CD4-positive, alpha-beta T cell treated with Interleukin-6 for 4 hours (primary cell): ENCODE measurements around the gene AP3D1.

ENCODE experiments used
- DNase-seq: peaks from one replicate; pipeline ENCODE4 v3.0.0-alpha.2; 2020; ENCODE audit warnings: mixed read lengths

AP3D1 gene

DNA sequence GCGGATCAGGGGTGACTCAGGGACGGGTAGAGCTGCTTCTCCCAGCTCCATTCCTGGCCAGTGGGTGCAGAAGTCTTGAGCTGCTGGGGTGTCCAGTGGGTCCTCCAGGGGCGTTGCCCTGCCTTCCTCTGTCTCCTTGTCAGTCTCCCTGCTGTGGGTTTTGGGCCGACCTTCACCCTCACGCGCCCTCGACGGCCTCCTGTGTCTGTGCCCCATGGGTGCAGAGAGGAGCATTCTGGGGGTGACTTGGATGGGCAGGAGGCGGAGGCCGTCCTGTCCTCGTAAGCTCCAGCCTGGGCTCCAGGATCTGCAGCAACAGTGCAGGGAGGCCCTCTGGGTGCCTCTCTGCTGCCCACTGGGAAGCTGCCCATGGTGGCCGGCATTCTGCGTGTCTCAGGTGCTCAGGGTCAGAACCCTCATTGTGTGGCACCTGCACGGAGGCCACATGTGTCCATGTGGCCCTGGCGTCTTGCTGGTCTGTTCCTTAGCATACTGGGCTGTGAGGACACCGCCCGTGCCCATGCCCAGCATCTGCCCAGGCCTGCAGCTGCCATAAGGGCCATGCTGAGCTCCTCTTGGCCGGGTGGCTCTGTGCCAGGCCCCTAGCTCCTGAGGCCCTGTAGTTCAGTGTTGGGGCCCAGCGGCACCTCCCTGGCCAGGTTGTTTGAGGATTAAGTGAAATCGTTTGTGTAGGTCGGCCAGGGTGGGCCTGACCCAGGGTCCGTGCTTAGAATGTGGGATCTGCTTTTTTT, 29.7 kb upstream of the AP3D1 start:
- DNase-seq, result no peak

GRCh38 chr19:2180114-2180513, 28.7 kb upstream of the AP3D1 start:
- DNase-seq, result no peak

DNA sequence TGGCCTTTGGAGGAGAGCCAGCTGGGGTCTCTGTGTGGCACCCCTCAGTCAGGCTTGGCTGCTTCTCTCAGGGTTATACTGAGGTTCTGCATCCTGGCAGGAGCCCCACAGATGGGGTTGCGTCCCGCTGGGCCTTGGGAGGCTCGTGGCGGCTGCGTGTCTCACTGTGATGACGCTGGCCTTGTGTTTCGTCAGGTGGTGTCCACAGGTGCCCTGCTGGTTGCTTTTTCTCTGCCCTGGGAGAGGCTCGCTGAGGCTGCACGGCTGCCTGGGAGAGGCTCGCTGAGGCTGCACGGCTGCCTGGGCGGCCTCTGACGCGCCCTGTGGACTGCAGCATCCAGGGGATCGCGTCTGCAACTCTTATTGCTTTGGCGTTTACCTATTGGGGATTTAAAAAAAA, 27.7 kb upstream of the AP3D1 start:
- DNase-seq, result no peak

GRCh38 chr19:2176337-2176994, 25.1 kb upstream of the AP3D1 start:
- DNase-seq, result no peak

- no peak for DNase-seq
These were observed 24.4 kb upstream of the AP3D1 start for GRCh38 chr19:2175742-2176141.

DNA sequence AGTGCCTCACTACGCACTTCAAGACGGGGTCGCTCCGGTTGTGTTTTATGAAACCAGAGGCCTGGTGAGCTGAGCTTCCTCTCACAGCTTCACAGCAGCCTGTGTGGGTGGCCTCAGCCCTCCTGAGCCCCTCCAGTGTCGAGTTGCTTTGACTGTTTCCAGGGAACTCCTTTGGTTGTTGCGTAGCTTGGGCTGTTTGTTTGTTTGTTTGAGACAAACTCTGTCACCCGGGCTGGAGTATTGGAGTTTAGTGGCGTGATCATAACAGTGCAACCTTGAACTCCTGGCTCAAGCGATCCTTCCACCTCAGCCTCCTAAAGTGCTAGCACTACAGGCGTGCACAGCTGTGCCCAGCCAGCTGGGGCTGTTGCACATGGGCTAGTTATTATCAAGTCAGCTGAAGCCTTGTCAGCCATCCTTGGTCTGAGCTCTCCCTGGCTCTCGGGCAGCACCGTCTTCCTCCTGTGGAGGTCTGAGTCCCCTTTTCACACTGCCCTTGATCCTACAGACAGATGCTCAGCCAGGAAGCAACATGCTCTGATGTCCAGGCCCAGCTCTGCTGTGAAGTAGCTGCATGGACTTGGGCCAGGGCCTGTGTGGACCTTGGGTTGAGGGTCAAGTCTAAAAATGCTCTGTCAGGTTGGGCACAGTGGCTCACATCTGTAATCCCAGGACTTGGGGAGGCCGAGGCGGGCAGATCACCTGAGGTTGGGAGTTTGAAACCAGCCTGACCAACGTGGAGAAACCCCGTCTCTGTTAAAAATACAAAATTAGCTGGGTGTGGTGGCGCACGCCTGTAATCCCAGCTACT, 22.6 kb upstream of the AP3D1 start:
- no peak for DNase-seq

DNA sequence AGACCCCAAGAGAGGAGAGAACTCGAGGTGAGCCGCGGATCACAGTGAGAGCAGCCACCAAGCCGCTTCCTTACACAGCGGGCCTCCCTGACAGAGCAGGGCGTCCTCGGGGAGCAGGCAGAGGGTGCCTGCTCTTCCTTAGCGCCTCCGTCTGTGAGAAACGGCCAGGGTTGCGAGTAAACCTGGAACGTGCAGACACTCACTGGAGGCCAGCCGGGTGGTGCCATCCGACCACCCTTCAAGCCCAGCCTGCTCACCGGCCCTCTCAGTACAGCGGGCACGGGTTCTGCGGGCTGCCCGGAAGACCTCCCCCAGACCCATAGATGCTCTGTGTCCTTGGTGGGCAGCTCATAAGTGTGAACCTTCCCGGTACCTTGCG, 22.0 kb upstream of the AP3D1 start:
- no peak for DNase-seq

- DNase-seq, result peak; percentile 60
These were observed 20.2 kb upstream of the AP3D1 start for GRCh38 chr19:2171349-2172145.

GRCh38 chr19:2170987-2171348, 19.6 kb upstream of the AP3D1 start:
- DNase-seq, result no peak

- no peak for DNase-seq
These were observed 18.9 kb upstream of the AP3D1 start for GRCh38 chr19:2170219-2170618.

DNA sequence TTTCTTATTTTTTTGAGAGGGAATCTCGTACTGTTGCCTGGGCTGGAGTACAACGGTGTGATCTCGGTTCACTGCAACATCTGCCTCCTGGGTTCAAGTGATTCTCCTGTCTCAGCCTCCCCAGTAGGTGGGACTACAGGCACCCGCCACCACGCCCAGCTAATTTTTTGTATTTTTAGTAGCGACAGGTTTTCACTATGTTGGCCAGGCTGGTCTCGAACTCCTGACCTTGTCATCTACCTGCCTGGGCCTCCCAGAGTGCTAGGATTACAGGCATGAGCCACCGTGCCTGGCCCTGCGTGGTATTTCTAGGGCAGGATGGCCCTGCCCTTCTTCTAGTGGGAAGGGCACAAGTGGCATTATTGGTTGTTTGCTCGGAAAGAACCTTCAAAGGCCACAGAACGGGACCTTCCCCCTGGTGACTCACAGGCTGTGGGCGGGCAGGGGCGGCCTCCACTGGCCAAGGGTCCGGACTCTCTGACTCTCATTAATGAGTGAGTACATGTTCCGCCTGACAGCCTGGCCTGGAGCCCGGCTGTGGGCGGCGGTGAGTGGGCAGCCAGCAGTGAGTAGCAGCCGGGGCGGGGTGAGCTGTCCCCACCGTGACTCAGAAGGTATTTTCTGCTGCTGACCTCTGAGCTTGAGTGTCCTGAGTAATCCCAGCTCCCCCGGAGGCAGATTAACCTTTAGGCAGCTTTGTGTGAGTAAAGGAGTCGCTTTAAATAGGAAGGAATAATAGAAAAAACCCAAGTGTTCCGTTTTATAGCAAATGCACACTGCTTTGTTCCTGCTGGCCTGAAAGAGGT, 17.5 kb upstream of the AP3D1 start:
- DNase-seq, result peak; percentile 45

DNA sequence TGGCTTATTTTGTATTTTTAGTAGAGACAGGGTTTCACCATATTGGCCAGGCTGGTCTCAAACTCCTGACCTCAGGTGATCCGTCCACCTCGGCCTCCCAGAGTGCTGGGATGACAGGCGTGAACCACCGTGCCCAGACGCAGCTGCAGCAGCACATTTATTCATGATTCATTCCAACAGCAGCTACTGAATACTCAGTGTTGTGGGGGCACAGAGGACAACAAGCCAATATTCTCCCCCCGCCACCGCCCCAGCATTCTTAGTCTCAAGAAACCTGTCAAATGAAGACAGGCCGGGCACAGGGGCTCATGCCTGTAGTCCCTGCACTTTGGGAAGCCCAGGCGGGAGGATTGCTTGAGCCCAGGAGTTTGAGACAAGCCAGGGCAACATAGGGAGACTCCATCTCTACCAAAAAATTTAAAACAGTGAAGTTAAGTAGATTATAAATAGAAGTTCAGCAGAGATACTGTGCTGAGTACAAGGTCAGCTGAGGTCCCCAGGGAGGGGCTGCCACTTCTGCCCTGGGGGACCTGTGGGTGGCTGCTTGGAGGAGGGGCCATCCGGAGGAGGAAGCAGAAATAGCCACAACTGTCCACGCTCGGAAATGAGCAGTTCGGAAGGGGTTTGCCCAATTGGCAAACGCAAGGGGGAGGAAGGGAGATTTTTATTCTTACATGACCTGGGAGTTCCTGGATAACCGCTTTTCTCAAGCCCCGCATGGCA, 16.7 kb upstream of the AP3D1 start:
- DNase-seq, result no peak

- DNase-seq, result no peak
These were observed 15.7 kb upstream of the AP3D1 start for GRCh38 chr19:2166741-2167738.

DNA sequence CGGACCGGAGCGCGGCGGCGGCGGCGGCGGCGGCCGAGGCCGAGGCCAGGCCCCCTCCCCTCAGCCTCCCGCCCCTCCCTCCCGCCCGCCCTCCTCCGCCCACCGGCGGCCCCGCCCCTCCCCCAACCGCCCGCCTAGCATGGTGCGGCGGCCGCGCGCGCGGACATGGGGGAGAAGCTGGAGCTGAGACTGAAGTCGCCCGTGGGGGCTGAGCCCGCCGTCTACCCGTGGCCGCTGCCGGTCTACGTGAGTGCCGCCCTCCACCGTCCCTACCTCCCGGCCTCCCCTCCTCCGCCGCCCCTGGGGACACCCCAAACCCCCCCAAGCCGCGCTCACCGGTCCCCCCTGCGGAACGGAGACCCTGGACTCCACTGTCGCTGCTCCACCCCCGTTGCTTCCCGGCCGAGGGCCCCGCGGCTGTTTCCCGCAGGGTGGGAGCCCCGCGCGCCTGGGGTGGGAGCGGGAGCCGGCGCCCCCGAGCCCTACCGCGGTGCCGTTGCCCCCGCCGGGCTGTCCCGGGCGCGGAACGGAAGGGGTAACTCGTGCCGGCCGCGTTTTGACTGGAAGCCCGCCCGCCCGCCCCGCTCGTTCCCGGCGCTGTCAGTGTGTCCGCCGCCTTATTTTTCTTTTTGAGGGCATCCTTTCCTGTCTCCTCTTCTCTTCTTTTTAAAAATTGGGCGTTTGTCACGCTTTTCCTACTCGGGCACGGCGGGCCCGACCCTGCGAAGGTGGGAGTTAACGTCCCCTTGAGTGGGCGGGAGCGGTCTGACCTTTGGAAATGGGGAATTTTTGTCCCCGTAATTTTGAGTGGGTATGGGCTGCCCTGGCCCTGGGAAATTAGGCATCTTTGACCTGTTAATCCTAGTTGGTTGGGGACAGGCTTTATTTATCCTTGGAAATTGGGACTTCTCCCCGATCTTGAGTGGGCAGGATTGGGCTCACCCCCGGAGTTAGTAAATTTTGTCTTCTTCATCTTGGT, 12.9 kb upstream of the AP3D1 start:
- no peak for DNase-seq

DNA sequence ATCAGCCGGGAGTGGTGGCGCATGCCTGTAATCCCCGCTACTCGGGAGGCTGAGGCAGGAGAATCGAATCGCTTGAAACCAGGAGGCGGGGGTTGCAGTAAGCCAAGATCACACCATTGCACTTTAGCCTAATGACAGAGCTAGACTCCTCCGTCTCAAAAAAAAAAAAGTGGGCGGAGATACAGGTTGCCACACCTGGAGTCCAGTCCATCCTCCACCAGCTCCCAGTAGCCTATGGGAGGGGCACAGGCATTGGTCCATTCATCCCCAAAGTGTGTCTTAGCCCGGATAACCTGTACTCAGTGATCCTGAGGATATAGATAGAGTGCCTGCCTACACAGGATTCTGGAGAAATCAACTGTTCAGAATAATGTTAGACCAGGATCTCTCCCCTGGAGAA, 9.0 kb upstream of the AP3D1 start:
- no peak for DNase-seq

DNA sequence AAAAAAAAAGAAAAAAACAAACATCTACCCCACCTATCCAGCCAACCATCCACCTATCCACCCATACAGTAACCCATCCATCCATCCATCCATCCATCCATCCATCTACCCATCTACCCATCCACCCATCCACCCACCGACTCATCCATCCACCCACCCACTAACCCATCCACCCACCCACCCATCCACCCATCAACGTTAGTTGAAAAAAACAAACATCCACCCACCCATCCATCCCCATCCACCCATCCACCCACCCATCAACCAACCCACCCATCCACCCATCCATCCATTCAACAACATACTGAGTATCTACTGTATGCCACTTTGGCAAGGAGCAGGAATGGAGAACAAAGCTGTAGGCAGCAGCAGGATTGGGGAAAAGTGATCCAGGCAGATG, 6.1 kb upstream of the AP3D1 start:
- no peak for DNase-seq

DNA sequence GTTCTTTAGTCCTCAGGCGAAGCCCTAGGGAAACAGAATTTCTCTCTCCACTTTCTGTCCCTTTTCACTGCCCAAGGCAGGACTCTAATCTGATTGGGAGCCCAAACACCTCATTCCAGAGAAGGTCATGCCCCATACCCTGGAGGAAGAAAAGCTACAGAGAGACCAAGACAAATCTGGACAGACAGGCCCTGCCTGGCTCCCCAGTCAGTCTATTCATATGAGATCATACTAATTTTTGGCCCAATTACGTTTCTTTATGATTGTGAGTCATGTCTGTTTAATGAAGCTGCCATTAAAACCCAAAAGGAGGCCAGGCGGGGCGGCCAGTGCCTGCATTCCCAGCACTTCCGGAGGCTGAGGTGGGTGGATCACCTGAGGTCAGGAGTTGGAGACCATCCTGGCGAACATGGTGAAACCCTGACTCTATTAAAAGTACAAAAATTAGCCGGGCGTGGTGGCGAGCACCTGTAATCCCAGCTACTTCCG, 3.3 kb upstream of the AP3D1 start:
- no peak for DNase-seq

- no peak for DNase-seq
These were observed 500 bp downstream of the AP3D1 start for GRCh38 chr19:2150794-2151338.
